Chondrocyte (in vitro differentiated cells): ENCODE results near the gene FANCE. TPM values are rescaled to one million over a fixed set of nuclear protein-coding genes. Genes with fewer than 3 reads are reported as not detected.

Experiments
- DNase-seq: peaks from one replicate; pipeline ENCODE4 v3.0.0; 2021; ENCODE audit warnings: mixed read lengths, low spot score
- H3K27ac Mint-ChIP-seq: one replicate; pipeline ENCODE4 v1.8.0; 2021; ENCODE audit warnings: mild to moderate bottlenecking, moderate library complexity, mixed read lengths; ENCODE audit not compliant: unreplicated experiment
- H3K27me3 Mint-ChIP-seq: 2 replicates; pipeline ENCODE4 v1.8.0; 2021; ENCODE audit warnings: low read depth, mixed read lengths
- H3K36me3 Mint-ChIP-seq: 2 replicates; pipeline ENCODE4 v1.8.0; 2021; ENCODE audit warnings: low read depth, mixed read lengths
- H3K4me1 Mint-ChIP-seq: 2 replicates; pipeline ENCODE4 v1.8.0; 2021; ENCODE audit warnings: low read depth, mild to moderate bottlenecking, mixed read lengths
- H3K4me3 Mint-ChIP-seq: one replicate; pipeline ENCODE4 v1.8.0; 2021; ENCODE audit warnings: mild to moderate bottlenecking, moderate library complexity, mixed read lengths; ENCODE audit not compliant: unreplicated experiment
- H3K9me3 Mint-ChIP-seq: 2 replicates; pipeline ENCODE4 v1.8.0; 2021; ENCODE audit warnings: low read depth, mixed read lengths
- CTCF ChIP-seq: fragments of 200-600 bp; sonication (generic); IDR thresholded peaks from 2 replicates; pipeline ENCODE4 v1.5.0; 2021; ENCODE audit warnings: antibody characterized with exemption, mild to moderate bottlenecking, moderate library complexity
- long read RNA-seq: library from polyadenylated mRNA; stranded (forward); transcript quantifications from one replicate; pipeline ENCODE4 v2.0.0, GENCODE V29; 2021
- total RNA-seq: library from RNA; stranded (reverse); gene quantifications from 3 replicates; pipeline ENCODE4 v1.2.1, GENCODE V29; 2021

Gene FANCE
- total RNA-seq, result 5.6 to 7.4 TPM (median 6.8 TPM) in 3 replicates
- long read RNA-seq, transcript FANCE-201 (10 exons, 2,554 nt), result major isoform, 8 of 16 reads
- long read RNA-seq, partial matches to known transcripts, result 0 of 16 reads
- long read RNA-seq, other reads (novel, unspliced or antisense), result 8 of 16 reads

GRCh38 chr6:35452183-35453090 is at the start of gene FANCE:
TSS of gene FANCE (plus strand) at chr6:35452338. CDS start at chr6:35452546, 208 bp downstream.
- TF ChIP-seq CTCF, result peak; percentile 7
- peak; percentile 97 for DNase-seq
- Mint-ChIP-seq H3K9me3 (no peaks in the 10 kb centered on the region), H3K27ac (peak within 1 kb of the TSS; percentile 37), H3K4me3 (peak within 1 kb of the TSS; percentile 76), H3K4me1 (peaks cover 25% of the 10 kb centered on the region), H3K27me3 (no peaks in the 10 kb centered on the region), H3K36me3 (peaks cover 5% of the 10 kb centered on the region)

- Mint-ChIP-seq H3K27ac (no peak overlapping the region), H3K9me3 (no peaks in the 10 kb centered on the region), H3K4me1 (peaks cover 8% of the 10 kb centered on the region), H3K4me3 (no peak overlapping the region), H3K27me3 (no peaks in the 10 kb centered on the region), H3K36me3 (peaks cover 4% of the 10 kb centered on the region)
- no peak for DNase-seq
- no peak for TF ChIP-seq CTCF
Observed at GRCh38 chr6:35402856-35403191, 49.3 kb upstream of the FANCE start.

GRCh38 chr6:35403544-35404442 is 48.3 kb upstream of the FANCE start:
- peaks cover 8% of the 10 kb centered on the region for H3K4me1 Mint-ChIP-seq
- no peaks in the 10 kb centered on the region for H3K27me3 Mint-ChIP-seq
- TF ChIP-seq CTCF, result no peak

GRCh38 chr6:35406711-35407485 is 45.2 kb upstream of the FANCE start:
- Mint-ChIP-seq H3K9me3 (no peaks in the 10 kb centered on the region), H3K36me3 (peaks cover 11% of the 10 kb centered on the region), H3K27ac (no peak overlapping the region), H3K4me1 (peaks cover 4% of the 10 kb centered on the region), H3K4me3 (no peak overlapping the region), H3K27me3 (no peaks in the 10 kb centered on the region)
- DNase-seq, result no peak
- TF ChIP-seq CTCF, result no peak

More at GRCh38 chr6:35403544-35404442, 48.3 kb upstream of the FANCE start:
- Mint-ChIP-seq H3K4me3 (no peak overlapping the region), H3K9me3 (no peaks in the 10 kb centered on the region), H3K36me3 (no peaks in the 10 kb centered on the region), H3K27ac (no peak overlapping the region)
- DNase-seq, result no peak
